Activated CD4-positive, CD25-positive, alpha-beta regulatory T cell treated with anti-CD3 and anti-CD28 coated beads, Interleukin-2, amount 50 U/mL, for 16 hours (primary cell): ENCODE results near the gene FARP1.
"Not testable (repeated sequence)": the region's sequence is repeated elsewhere in the genome, so short reads cannot be mapped to it uniquely, and the experiment has no call there.

ENCODE experiments used
- DNase-seq: peaks from one replicate; pipeline ENCODE4 v3.0.0-alpha.2; 2020; ENCODE audit warnings: low read depth, low spot score

FARP1 gene

DNA sequence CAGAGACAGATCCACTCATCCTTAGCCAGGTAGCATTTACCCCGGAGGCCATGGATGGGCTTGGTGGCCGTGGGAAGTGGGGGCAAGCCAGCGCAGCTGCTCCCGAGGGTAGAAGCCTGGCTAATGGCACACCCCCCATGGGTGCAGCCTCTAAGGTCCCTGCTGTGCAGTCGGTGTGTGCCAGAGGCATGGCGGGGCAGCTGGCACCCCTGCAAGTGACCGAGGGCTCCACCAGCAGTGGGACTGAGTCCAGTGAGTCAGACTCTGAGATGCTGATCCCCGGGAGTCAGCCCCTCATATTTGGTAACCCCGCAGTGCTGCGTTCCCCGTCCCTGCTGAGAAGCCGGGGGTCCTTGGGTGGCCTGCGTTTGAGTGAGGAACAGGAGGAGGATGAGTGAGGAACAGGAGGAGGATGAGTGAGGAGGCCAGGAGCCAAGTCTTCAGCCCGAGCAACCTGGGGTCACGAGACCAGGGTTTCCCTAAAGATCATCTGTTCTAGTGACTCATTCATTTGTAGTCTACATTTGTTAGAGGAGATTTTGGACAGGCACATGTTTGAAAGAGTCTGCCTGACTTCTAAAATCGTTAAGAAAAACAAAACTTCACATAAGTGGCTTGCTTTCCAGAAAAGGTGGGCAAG, 253.3 kb downstream of the FARP1 start:
- no peak for DNase-seq

DNA sequence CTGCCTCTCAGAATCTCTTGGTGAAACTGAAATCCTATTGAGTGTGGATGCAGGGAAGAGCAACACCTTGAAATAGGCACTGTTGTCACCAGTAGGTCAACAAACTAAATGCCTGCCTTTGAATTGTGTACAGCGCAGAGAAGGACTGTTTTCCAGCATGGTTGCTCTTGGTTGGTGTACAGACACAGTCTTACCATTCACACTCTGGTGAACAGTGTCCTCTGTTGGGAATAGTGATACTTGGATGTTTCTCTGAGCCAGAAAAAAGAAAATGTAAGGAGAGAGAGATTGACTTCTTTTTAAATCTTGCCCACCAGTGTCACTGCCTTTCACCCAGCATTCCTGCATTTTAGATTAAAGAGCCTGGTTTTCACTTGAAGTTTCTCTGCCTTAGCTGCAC, 254.3 kb downstream of the FARP1 start:
- no peak for DNase-seq

DNA sequence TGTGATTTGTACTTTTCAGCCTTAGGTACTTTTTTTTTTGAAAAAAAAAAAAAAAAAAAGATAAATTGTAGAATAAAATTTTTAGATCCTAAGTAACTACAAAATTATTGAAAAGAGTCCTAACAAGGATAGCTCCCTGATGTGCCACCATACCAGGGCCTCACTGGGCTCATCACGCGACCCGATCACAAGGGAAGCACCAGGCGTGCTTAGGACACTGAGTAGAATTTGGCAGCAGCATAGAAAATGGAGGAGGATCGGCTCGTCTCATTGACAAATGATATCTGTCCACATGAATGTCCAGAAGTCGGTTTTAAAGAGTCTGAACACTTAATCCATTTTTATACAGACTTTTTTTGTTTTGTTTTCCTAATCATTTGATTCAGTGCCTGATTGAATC, 255.0 kb downstream of the FARP1 start:
- DNase-seq = no peak

DNA sequence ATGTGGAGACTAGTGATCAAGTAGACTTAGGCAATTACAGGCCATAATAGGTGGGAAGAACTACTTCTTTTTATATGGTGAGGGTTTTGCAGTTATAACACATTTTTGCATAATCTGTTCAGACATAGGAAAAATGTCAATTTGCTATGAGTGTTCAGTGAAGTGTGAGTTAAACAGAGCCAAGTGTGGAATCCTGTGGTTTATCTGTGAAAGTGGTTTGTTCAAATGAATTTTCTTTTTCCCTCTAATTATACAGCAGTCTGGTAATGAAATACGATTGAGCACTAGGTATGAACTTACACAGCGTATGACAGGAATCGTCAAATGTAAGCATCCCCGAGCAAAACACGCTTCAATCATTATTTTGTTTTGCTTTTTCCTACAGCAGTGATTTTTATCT, 255.7 kb downstream of the FARP1 start:
- no peak for DNase-seq

DNA sequence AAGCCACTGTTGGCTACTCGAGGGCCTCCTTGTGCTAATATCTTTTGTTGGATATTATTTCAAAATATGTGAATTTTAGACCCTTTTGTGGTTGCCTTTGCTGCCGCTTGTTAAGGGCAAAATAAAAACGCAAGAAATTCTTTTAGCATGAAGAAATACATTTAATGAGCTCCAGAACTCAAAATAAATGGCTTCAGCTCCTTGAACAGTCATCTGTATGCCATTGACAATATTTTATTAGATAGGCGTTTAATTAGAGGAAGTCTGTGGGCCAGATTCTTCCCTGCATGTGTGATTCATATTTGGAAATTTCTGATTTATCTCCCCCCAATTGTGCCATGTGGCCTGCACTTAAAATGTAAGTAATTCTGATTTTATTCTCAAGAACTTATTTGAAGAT, 256.9 kb downstream of the FARP1 start:
- DNase-seq = no peak

DNA sequence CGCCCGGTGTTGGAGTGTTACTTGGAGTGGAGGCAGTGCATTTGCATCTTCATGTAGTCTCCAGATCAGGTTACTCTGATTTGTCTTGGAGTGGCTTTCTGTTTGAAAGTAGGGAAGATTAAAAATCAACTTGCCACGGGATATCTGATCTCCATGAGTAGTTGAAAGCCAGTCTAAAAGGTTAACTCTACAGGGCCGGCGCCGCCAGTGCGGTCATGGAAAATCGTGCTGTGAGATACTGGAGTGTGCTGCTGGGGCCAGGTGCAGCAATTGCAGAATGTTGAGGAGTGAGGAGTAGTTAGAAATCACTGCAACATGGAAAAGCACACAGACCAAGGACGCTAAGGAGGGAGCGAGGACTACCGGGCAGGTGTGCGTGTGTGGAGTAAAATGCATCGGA, 259.0 kb downstream of the FARP1 start:
- DNase-seq = no peak

DNA sequence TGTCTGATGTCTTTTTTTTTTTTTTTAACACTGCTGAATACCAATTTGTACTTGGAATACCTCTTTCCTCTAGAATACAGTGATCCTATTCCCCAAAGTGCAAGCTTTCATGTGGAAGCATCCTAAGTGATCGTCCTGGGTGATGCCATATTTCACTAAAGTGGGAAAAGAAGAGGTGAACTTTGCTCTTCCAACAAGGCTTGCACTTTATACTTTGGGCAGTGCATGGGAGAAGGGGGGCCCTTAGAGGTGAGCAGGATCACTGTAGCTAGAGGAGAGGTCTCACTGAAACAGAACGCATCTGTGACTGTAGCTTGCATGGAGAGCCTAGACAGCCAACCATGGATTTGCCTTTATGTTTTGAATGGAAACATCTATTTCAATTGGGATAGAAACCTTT, 260.2 kb downstream of the FARP1 start:
- no peak for DNase-seq

DNA sequence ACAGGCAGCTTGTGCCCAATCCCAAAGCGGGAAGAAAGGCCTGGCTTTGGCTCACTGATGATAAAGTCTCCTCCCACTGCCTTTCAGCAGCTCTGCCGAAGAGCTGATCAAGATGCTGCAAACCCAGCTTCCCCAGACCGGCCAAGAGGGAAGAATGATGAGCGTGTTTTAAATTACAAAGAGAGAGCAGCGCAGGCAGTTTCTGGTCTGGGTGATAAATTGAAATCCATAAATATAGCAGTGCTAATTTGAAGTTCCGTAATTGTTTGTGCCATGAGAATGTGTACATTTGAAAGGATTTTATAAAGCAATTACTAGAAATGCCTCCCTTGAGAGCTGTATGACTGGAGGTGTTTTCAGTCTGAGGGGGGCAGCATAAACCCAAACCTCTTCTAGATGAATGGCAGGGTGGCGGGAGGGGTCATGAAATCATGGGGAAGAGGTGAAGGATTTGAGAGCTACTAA, 262.2 kb downstream of the FARP1 start:
- DNase-seq = no peak

DNA sequence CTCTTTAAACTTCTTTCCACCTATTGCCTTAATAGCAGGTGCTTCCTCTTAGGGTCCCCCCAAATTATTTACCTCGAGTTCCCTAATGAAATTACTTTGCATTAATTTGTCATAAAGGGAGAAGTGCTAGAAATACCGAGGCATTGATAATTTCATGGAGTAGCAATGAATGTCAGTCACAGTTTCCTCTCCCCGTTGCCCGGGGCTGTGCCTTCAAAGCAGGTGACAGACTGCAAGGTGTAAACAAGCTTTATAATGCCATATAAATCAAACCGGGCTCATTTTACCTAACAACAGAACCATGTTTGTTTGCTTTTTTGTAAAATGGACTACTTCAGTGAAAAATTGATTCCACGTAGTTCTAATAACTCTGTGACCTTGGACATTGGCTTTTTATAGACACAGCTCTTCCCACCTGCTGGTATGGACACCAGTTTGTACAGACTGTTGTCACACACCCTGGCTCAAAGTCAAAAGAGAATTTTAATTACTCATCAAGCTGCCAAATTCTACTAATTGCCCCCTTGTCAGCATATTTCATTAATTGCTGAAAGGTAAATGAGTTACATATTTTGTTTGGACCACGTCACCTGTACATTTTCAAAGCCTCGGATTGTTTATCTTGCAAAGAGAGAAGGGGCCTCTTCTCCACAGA, 262.9 kb downstream of the FARP1 start:
- DNase-seq = no peak

DNA sequence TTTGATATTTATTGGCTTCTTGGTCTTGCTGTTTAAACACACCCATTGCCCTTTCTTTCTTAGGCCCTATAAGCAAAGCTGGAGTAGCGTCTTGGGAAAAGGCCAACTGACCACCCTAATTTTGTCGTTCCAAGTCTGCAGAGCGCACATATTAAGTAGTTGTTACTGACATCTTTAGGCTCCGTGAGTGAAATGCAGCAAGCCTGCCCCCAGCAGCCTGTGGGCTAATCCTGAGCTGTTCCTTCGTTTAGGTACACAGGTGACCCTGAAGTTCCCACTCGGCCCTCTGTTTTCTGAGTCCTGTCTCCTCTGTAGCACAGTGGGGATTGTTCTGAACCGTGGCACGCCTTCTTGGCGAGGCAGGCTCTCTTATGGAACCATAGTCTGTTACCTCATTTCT, 263.5 kb downstream of the FARP1 start:
- no peak for DNase-seq

DNA sequence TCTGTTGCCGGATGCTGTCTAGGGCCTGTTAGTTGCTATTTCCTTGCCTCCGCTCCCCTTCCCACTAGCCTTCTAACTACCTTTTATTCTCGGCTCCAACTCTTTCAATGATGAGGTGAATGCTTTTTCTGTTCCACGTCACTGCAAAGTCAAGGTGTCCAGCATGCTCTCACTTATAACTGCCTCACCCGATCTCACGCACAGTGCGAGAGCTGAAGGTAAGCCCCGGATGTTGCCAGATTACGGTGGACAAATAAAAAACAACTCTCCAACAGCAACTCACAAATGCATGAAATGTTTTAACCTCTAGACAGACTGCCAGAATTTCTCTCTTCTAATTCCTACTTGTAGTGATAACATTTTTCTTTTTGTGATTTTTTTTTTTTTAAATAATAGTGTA, 264.1 kb downstream of the FARP1 start:
- DNase-seq = no peak

DNA sequence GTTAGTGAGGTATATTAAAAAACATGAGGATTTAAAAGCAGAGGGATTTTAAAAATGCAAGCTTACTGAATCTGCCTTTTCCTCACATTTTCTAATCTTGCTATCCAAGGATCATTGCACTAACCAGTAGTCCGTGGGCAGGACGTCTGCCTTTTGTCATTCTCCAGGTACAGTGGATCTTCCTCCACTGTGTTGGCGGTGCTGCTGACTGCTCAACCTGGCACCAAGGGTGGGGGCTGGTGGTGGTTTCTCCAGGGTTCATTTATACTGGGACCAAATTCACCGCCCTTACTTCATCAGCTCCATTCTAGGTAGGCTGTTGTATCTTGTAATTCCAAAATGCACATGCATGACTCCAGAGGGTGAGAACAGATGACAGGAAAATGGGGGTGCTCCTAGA, 264.7 kb downstream of the FARP1 start:
- DNase-seq = no peak

DNA sequence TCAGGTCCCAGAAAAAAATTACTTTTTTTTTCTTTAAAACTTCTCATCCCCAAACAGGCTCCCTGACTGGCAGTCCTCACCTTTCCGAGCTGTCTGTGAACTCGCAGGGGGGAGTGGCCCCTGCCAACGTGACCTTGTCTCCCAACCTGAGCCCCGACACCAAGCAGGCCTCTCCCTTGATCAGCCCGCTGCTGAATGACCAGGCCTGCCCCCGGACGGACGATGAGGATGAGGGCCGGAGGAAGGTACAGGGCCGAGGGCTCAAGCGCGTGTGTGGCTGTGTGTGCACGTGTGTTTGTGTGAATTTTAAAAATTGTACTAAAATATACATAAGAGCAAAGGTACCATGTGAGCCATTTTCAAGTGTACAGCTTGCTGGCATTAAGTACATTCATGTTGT, 266.4 kb downstream of the FARP1 start:
- DNase-seq = no peak

DNA sequence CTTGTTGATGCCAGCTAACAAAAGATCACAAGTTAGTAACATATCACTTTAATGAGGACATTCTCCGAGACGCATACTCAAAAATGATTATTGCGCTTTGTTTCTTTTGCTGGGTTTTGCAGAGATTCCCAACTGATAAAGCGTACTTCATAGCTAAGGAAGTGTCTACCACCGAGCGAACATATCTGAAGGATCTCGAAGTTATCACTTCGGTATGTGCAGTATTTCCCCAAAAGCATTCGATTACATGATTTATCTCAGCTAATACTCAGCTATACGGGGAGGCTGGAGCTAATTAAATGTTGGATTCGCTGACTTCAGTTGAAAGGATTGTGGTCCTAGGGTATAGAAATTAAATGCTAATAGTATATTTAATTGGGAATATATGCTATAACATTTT, 267.7 kb downstream of the FARP1 start:
- no peak for DNase-seq

DNA sequence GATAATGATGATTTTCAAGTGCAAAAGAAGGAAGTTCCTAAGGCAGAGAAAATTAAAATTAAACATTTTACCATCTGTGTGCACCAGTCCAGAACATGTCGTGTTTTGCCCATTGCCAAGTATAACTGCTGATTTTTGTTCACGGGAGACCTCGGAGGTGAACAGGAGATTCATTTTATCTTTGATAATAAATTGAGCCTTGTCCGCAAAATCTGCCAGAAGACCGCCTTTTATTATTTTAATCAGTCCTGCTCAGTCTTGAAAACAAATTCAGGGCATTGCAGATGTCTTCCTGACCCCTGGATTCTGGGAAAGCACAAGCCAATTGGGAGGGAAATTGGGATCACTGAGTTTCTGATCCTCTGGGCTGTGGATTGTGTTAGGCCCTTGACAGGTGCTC, 268.1 kb downstream of the FARP1 start:
- no peak for DNase-seq

DNA sequence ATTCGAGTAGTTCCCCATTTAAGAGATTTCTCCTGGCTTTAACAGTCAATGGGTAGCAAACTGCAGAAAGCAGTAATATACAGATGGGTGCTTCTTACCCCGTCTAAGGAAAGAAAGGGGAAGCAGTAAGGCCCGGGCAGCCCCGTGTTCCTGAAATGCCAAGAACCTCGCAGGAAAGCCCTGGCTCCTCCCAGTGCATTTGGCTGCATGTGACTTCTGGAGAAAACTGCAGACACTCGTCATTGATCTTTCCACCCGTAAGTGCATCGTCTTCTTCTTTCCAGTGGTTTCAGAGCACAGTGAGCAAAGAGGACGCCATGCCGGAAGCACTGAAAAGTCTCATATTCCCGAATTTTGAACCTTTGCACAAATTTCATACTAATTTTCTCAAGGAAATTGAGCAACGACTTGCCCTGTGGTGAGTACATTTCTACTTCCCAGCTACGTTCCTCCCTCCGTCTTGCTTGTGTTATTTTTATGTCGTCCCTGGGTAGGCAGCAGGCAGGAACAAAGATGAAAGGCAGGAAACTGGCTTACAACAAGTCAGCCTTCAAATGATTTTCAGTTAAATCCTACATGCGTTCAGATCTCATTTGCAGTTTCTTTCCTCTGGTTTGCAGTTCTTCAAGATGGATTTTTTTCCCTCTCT, 268.8 kb downstream of the FARP1 start:
- no peak for DNase-seq

DNA sequence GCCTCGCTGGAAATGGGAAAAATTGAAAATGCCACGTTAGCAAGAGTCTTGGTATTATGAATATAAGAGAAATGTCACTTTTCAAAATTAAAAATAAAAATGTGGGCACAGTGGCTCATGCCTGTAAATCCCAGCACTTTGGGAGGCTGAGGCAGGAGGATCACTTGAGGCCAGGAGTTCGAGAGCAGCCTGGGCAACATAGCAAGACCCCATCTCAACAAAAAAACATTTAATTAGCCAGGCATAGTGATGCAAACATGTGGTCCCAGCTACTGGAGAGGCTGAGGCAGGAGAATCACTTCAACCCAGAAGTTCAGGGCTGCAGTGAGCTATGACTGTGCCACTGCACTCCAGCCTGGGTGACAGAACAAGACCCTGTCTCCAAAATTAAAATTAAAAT, 270.4 kb downstream of the FARP1 start:
- not testable (repeated sequence) for DNase-seq

DNA sequence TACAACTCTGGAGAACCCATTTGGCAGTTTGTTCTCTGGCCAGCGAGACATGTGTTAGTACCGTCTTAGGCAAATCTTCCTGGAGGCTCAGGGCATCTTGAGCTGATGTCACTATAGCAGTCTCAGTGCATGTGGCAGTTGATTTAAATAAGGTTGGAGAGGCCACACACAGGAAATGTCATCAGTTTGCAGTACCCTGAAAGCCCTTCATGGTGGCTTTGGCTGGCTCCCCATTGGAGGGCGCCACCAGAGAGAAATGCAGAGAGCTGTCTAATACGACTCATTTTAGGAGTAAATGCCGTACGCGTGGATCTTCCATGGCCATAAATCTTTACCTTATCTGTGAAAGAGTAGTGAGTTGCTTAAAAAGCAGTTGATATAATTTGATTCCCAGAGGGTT, 270.9 kb downstream of the FARP1 start:
- DNase-seq = no peak

DNA sequence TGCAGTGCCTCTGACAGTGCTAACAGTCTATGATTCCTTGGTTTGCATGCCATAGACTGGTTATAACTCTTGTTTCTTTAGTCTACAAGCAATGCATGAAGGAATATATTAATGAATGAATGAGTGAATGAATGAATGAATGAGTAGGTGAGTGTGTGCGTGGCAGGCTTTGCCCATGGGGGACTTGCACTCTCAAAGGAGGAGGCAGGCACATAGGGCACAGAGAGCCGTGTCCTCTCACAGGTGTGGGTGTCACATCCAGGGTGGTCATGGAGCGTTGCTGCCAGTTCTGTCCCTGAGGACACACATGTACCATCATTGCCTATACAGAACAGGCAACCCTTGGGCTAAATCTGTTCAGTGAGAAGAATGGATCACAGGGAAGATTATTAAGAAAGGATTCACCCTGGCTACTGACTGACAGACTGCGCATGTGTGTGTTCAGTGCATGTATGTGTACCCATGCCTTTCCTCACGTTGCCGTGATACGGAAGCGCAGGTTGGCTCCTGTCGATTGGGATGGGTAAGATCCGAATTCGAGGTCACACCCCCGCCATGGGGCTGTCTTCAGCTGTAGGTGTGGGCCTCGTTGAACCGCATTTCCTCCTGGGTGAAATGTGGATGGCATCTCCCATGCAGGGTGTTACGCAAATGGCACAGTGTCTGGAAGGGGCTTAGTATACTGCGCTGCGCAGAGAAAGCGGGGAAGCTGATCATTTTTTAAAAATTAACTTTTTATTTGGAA, 272.6 kb downstream of the FARP1 start:
- DNase-seq = no peak

DNA sequence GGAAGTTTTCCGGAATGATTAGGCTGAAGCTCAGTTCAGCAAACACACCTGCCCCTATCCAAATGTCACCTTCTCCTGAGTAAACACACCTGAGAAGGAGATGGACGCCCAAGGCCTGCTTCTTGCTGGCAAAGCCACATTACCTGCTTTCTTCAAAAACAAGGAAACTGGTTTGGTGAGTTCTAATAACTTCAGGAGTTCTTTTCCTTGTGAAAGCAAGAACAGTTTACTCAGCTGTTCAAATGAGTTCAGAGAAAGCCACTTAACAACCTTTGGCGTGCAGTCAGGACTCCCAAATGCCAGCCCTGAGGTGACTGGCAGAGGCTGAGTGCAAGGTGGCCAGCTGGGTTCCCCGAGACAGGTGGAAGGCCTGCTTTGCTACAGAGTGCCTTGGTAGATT, 273.5 kb downstream of the FARP1 start:
- no peak for DNase-seq

DNA sequence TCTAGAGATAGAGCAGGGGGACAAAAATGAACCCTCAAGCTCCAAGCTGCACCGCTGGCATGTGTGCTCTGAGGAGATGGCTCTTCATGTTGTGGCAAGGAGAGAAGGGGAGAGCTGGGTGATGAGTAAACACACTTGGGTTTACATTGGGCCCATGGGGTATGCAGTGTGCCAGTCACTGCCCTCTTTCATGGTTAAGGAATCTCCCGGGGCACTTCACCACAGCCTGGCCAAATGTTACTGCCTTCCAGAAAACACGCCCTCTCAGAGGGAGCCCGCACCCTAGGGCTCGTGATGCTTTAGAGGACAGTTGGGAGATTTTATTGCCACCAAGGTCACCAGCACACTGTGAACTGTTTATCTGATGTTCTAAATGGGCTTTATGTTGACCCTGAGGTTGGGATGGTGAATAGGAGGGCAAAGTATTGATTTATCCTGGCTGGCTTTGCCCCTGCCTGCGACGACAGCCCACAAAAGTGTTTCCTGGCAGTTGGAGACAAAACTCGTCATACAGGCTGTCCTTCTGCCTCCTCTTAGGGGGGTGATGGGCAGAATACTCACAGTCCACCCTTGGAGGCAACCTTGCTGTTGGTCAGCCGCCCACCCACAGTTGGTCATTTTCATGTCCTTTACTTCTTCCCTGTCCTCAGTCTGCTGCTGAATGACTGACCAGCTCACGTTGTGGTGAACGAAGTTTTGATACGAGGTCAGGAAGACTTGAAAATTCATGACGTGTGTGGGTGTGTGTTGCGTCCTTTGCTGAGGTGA, 277.1 kb downstream of the FARP1 start:
- no peak for DNase-seq
